ENCODE data around the gene FBXO41.

FBXO41 gene

GRCh38 chr2:73284296-73285158 is at the start of gene FBXO41:
Gene FBXO41 (minus strand): TSS chr2:73284478. CDS start chr2:73269630, 14,848 bp downstream.
- DNase-seq = peak; percentile 53

DNA sequence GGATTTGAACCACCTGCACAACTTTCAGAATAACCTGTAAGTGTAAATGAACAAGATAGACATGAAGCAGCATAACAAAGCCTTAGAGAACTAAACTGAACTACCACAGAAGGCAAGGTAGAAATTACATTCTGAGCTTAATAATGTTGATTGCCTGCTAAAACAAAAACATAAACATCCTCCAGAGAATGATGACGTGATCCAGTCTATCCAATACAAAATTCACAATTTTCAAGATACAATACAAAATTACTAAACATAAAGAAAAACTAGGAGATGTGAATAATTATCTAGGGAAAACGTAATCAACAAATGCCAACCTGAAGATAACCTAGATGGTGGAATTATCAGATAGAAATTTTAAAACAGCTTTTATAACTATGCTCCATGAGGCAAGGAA is 49.8 kb upstream of the FBXO41 start:
- no peak for DNase-seq

DNA sequence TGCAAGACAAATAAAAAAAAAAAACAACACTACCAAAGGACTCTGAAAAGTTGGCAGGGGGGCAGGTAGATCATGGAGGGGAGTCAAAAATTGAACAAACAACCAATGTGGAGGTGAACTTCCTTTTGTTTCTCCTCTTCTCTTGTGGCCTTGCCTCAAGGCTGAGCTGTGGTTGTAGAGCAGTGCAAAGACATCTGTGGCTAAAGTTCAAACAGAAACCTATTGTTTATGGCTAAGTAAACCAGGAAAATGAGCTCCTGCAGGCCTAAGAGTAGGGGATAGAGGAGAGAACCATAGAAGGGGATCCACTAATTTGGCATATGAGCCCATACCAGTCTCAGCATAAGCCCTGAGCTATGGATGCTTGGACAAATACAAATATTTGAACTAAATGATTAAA is 49.3 kb upstream of the FBXO41 start:
- DNase-seq = no peak

DNA sequence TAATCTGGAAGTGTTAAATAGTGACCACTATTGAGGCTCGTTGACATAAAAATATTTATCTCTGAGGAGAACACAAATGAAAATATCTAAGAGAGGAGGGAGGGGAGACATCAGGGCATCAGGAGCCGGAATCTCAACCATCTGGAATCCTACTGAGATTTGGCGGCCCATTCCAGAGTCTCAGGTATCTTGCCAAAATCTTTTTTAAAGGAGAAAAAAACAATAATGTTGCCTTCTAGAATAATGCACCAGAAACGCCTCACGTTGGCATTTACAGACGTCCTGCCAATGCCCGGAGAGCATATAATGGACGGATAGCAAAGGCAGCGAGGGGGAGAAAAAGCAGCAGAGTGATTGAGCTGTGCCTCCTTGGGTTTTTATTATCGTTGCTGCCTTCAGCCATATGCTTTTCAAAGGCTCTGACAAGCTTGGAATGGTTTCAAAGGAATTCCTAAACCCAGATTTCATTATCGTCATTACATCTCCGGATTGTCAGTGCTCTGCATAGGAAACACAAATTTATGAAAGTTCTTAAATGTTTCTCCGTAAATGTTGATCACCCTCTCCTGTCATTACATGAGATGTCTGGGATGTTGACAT is 39.9 kb upstream of the FBXO41 start:
- no peak for DNase-seq

GRCh38 chr2:73323551-73323950 is 39.3 kb upstream of the FBXO41 start:
- DNase-seq = no peak

DNA sequence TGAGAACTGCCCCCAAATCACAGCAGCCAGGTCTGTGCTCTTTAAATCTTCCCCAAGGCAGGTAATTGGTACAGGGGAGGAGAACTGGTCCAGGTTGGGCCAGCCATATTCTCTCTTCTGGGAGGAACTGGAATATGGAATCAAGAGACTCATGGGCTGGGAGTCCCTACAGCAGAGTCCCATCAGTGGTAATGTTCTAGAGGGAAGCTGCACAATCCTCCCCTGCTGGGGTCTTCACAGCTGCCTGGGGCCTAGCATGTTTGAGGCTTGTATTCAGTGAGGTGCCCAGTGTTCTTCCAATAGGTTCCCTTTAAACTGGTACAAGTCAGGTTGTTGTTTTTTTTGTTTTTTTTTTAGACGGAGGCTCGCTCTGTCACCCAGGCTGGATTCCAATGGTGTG is 30.2 kb upstream of the FBXO41 start:
- no peak for DNase-seq

DNA sequence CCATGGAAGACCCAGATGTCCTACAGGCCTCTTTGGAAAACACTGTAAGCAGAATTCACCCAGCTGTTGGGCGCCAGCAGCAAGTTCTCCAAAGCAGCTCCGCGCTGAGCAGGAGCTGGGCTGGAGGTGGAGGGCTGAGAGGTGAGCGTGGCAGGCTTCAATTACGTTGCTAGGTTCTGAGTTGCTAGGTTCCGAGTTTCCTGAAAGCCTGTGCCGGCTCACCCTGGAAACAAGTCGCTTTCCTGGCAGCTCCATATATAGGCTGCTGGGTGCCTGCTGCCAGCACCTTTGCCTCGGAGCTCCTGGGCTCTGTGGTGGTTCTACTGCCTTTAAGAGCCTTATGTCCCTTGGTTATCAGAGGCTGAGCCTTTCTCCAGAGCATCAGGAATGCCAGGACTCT is 23.4 kb upstream of the FBXO41 start:
- peak; percentile 43 for DNase-seq

- no peak for DNase-seq
These were observed 17.4 kb upstream of the FBXO41 start for GRCh38 chr2:73301636-73302035.

DNA sequence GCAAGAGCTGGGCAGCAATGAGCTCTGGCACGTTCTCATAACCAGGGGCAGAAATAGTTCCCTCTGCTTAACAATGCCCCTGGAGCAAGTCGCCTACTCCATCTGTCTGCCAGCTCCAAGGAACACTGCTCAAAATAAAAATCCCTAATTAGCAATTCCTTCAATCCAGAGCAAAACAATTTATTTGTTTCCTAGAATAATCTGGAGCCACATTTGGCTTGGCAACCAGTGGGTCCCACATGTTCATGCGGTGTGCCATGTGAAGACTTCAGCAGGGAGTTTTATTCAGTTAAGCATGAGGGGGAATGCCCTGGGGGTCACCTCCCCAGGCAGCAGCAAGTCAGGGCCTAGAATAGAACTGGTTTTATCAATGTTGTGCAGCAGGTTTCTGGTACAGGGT is 16.6 kb upstream of the FBXO41 start:
- DNase-seq = no peak

GRCh38 chr2:73297586-73297985 is 13.3 kb upstream of the FBXO41 start:
- DNase-seq = no peak

DNA sequence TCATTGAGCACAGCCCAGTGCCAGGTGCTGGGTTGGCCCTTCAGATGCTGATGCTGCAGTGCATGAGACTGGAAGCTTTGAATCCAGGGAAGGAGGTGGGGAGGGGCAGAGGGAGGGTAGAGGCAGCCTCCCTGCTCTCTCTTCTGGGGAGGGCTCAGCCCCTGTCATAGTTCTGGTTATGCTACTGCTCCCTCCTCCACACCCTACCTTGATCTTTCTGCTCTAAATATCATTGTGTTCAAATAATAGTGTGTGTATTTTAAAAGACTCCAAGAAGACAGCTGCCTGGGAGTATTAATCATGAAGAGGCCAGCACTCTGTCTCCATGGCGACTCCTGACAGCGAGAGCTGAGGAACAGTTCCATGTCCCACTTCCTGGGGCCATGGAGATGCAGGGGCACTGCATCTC is 12.9 kb upstream of the FBXO41 start:
- peak; percentile 39 for DNase-seq

DNA sequence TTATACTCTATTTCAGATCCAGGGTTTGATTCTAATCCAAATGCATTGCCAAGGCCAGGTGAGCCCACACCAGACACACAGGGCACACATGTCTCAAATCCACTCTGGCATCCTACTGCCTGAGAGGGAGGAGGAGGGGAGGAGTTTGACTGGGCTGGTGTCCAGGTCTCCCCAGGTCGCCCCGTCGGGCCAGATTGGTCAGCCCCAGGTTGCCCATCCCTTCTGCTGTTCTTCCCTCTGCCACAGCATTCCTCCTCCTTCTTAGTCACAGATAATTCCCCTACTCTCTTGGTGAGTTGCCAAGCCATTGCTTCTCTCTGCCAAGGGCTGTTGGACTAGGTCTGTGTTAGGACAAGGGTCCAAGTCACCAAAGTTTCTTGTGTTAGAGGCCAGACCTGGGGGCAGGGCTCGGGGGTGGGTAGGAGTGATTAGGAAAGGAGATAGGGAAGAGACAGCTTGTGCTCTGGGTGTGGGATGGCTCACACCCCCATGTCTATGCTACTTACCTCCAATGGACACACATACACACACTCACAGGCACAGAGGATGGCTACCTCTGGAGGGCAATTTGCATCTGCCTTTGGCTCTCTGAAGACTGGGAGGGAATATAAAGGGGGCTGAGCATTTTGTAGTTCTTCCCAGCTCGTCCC is 11.6 kb upstream of the FBXO41 start:
- DNase-seq = no peak

GRCh38 chr2:73294239-73294638 is 10.0 kb upstream of the FBXO41 start:
- no peak for DNase-seq

- peak; percentile 71 for DNase-seq
These were observed 9.4 kb upstream of the FBXO41 start, which contains the start of gene EGR4 for GRCh38 chr2:73293534-73294171. Gene EGR4 (minus strand): TSS chr2:73293548. CDS start chr2:73293317, 231 bp downstream.

DNA sequence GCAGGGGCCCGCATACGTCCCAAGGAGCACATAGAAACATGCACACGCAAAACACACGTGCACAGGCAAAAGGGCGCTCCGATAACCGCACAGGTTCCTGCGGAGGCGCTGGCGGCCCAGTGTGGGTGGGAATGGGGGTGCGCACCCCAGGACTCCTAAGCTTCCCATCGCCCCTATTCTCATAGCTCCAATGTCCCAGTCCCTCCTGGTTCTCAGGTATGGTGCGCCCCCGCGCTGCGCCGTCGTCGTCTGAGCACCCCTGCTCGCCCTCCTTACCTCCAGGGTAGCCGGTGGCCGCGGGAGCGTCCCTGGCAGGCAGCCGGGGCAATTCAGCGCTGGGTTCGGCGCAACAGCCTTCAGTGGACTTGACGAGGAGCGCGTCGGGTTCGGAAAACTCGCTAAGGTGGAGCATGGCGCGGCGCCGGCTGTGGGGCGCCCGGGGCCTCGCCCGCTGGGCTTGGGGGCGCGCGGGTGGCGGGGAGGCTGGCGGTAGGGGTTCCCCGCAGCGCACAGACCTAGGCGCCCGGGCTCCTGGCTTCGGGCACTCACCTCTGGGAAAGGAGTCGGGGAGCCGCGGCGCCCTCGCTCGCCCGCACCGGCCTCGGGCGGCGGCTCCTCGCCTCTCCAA is 8.7 kb upstream of the FBXO41 start:
- DNase-seq = no peak

DNA sequence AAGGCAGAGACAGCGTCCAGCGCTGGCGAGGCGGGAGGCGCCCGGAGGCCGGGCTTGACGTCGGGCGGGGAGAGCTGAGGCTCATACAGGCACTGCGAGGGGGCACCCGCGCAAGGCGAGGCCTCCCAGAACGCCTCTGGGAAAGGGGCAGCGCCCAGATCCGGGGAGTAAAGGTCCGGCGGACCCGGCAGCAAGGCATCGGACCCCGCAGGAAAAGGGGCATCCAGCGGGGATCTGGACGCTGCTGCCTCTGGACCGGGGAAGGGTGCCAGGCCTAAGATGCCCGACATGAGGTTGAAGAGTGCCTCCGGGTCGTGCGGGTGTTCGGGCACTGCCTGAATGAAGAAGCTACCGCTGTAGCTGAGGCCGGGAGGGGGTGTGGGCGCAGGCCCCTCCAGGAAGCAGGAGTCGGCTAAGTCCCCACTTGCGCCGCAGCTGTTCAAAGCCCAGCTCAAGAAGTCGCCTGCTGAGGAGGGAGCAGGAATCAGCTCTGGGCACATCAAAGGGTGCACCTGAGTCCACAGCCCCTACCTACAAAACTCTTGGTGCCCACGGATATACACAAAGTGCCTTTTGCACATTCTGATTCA is 8.1 kb upstream of the FBXO41 start:
- DNase-seq = no peak

GRCh38 chr2:73291461-73292315 is 7.4 kb upstream of the FBXO41 start:
- DNase-seq = no peak

DNA sequence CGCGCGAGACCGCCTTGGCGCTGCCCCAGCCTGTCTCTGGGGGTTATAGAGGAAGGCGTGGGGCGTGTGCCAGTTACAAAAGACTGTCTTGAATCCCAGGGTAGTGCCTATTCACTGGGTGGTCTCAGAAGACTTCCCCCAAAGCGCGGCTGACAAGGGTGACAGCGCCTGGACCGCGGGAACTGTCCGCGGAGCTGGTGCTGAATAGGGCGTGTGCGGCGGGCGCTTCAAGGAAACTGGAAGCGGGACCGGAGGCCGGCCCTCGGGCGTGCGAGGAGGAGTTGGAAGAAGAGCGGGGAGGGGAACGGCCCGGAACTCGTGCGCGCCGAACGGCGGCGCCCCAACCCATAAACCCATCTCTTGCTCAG is 6.8 kb upstream of the FBXO41 start:
- no peak for DNase-seq

GRCh38 chr2:73290049-73290839 is 6.0 kb upstream of the FBXO41 start:
- DNase-seq = peak; percentile 23

DNA sequence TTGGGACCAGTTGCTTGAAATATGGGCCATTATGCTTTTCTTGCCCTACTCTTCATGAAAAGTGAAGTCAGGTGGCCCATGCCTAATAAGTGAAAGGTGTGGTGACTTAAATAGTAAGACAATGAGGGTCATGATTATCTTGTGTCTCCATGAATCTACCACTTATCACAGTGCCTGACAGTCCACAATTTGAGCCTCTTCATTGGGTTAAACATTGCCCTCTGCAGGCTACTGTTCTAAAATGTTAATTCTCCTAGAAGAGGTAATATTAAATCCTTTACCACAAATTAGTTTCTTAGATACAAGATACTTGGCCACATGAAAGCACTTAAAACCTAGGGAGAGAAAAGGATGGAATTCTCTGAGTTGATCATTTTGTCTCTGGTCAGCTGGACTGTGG is 5.0 kb upstream of the FBXO41 start:
- no peak for DNase-seq

Data from NCI-H1436 (cell line).